SH-SY5Y (cell line): ENCODE data around the gene ATP5MK.

Experiments used
- GATA2 ChIP-seq: IDR thresholded peaks from 2 replicates; pipeline ENCODE4 v1.6.1; 2011; ENCODE audit warnings: mild to moderate bottlenecking, low read depth, low read length
- GATA3 ChIP-seq: IDR thresholded peaks from 2 replicates; pipeline ENCODE4 v1.6.1; 2011; ENCODE audit warnings: low read depth, mild to moderate bottlenecking, low read length, moderate library complexity

DNA sequence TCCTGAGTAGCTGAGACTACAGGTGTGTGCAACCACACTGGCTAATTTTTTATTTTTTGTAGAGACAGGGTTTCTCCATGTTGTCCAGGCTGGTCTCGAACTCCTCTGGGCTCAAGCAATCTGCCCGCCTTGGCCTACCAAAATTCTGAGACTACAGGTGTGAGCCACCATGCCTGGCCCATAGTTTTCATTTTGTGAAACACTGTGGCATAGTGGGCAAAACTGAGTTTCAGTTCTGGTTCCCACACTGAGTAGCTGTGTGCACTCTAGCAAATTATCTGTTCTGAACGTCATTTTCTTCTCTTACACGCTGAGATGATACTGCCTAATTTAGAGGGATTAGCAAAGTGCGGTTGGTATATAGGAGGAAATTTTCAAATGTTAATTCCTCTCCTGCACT lies 13.5 kb downstream of the ATP5MK start:
- TF ChIP-seq GATA2: no peak
- TF ChIP-seq GATA3: no peak
